ENCODE results near the gene TFEB.

TFEB gene

GRCh38 chr6:41671376-41671775, 64.0 kb downstream of the TFEB start:
- DNase-seq, result no peak

DNA sequence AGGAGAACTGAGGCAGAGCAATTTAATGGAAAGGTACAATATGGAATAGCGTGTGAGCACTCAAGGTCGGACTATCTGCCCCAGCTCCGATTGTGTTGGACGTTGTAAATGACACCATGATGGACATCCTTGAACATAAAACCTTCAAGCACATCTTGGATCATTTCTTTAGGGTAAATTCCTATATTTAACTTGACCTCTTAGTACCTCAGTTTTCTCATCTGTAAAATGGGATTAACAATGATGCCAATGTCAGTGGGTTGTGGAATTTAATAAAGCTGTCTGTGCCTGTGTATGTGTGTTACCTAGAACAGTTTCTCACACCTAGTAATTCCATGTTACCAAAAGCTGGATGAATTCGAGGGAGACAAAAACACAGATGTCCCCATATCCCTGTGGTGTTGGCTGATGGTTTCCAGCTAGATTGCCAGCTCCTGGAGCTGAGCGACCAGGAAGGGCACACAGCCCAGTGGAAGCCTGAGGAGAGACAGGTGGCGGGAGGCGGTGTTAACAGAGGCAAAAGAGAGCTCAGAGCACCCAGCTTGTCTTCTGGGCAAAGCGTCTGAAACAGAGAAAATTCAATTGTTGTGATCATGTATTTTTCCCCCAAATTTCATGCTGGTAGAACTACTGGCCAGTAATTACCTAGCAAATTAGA, 64.6 kb downstream of the TFEB start:
- no peak for DNase-seq

DNA sequence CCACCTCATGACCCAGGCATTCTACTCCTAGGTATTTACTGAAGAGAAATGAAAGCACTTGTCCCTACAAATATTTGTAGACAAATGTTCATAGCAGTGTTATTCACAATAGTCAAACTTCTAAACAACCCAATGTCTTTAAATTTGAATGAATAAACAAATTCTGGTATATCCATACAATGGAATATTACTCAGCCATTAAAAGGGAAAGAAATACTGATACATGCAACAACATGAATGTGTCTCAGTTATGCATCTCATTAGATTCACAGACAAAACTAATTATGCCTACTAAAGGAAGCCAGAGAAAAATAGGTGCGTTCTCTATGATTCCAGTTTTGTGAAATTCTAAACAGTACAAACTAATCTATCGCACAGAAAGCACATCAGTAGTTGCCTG, 66.4 kb downstream of the TFEB start:
- DNase-seq, result no peak

DNA sequence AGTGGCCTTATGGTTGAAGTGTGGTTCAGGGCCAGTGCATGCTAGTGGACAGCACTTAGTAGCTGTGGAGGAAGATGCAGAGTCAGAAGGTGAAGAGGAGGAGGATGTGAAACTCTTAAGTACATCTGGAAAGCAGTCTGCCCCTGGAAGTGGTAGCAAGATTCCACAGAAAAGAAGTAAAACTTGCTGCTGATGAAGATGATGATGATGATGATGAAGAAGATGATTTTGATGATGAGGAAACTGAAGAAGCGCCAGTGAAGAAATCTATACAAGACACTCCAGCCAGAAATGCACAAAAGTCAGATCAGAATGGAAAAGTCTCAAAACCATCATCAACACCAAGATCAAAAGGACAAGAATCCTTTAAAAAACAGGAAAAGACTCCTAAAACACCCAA, 68.2 kb downstream of the TFEB start:
- no peak for DNase-seq

DNA sequence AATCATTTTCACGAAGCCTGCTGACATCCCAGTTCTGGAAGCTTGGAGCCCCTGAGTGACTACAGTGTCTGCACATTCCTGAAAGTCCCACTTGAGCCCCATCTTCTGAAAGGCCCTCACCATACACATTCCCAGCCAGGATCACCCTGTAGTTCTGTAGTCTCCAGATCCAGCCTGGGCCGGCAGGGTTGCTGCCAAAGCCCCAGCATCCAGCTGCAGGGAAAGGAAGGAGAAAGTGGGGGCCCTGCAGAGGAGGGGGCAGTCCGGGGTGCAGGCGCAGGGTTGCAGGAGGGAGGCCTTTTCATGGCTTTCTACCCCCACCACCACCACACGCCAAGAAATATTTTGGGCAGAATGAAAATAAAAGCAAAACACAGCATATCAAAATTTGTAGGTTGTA, 71.1 kb downstream of the TFEB start:
- DNase-seq, result no peak

- DNase-seq, result no peak
Observed at GRCh38 chr6:41663568-41663967, 71.8 kb downstream of the TFEB start.

DNA sequence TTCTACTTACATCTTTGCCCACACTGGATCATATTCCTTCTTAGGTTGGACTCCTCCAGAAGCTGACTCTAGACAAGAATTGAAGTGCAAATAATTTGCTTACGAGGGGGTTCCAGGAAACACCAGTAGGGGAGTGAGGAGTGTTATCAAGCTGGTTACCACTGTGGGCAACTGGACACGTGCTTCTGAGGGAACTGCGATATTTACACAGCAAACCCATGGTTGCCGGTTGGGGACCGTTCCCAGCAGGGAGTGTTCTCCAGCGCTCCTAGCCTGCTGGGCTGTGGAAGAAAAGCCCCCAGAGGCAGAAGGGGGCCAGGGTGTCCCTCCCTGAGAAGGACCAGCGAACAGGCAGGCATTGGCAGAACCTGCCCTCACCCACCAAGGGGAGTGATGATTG, 75.5 kb downstream of the TFEB start:
- DNase-seq, result no peak

DNA sequence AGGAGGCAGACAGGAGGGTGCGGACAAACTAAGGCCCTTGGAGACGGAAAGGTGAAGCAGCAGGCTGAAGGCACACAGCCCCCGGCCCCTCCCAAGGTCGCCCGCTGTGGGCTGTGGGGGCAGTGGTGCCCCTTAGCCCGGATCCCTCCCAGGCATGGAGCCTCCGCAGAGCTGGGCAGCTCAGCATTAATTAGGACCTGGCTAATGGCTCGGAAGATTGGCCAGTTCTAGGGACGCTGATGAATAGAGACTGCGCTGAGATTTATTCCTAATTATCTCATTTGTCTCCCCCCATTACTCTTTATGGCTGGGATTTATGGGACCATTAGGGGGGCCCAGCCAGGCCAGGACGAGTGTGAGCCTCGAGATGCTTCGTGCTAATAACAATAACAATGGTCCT, 76.8 kb downstream of the TFEB start:
- no peak for DNase-seq

- DNase-seq, result no peak
Observed at GRCh38 chr6:41657131-41658094, 78.0 kb downstream of the TFEB start.

DNA sequence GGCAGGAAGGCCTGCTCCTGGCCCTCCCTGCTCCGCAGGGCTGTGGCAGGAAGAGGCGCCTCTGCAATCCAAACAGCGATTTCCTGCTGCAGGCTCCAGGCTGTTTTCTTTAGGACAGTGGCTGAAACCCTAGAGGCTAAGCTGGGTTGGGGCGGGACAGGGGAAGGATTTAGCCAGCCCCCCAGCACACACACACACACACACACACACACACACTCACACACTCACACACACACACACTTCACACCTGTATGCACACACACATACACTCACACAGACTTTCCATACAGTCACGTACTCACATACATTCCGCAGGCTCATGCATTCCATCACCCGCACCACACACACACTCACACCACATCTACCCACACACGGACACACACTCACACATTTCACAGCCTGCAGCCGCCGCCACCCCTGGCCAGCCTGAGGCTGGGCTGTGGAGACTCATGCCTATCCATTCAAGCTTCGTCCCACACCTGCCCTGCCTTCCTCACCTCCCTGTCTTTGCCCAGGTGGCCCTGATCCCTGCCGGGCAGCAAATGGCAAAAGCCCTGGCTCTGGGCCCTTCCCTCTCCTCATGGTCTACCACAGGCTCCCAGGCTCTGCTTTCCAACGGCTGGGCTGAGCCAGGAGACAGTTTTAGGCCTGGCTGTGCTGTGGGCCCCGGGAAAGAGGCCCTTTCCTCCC, 79.3 kb downstream of the TFEB start:
- DNase-seq, result no peak

- no peak for DNase-seq
Observed at GRCh38 chr6:41655646-41656001, 79.8 kb downstream of the TFEB start.

- DNase-seq, result no peak
Observed at GRCh38 chr6:41655176-41655575, 80.2 kb downstream of the TFEB start.

DNA sequence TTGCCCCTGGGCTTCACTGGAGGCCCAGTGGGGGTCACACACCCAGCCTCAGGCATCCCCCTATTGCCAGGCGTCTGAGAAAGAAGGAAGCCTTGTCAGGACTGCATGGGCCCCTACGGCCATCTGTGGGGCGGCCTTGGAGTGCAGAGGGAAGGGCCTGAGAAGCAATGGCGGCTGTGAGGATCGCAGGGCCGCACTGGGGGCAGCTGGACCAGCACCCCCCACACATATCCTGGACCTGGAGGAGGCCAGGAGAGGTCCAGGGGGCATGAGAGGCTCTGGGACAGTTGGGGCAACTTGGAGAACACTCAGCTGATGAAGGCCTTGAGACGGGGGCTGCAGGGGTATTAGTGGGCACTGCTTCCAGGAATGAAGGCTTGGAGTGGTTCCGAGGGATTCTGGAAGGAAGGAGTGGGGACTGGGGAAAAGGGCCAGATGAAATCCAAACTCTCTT, 80.7 kb downstream of the TFEB start:
- DNase-seq, result no peak

GRCh38 chr6:41654151-41654697, 81.2 kb downstream of the TFEB start:
- no peak for DNase-seq

DNA sequence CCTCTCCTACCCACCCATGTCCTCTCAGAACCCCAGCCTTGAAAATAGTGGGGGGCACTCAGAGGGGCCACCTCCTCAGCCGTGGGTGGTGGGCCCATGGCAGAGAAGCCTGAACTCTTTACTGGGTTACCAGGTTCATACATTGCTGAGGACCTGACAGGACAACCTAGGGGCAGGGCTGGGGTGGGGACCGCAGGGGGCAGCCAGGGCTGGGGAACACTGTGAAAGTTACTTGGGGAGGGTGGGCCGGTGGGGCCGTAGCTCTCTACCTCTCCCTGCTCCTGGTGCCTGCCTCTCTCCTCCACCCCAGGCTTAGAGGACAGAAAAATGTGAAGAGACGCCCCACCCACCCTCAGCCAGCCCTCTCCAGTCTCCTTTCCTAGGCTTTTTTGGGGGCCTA, 81.7 kb downstream of the TFEB start:
- no peak for DNase-seq

DNA sequence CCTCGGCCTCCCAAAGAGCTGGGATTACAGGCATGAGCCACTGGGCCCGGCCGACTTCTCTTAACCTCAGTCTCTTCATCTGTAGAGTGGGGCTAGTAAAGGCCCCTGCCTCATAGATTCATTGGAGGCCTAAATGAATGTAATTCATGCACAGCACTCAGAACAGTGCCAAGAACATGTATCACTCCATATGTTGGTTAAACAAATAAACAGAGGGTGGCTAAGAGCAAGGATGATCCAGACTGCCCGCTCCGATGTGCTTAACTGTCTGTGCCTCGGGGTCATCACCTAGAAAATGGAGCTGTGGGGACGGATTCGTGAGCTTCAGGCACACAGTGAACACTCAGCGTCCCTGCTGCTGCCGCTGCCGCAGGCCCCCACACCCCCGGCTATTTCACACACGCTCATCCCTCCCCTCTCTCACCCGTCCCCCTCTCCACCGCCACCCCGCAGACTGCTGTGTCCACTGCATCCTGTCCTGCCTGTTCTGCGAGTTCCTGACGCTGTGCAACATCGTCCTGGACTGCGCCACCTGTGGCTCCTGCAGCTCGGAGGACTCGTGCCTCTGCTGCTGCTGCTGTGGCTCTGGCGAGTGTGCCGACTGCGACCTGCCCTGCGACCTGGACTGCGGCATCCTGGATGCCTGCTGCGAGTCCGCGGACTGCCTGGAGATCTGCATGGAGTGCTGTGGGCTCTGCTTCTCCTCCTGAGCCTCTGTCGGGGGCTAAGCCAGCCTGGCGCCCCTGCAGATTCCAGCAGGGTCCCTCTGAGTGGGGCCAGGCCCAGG, 82.3 kb downstream of the TFEB start:
- no peak for DNase-seq

DNA sequence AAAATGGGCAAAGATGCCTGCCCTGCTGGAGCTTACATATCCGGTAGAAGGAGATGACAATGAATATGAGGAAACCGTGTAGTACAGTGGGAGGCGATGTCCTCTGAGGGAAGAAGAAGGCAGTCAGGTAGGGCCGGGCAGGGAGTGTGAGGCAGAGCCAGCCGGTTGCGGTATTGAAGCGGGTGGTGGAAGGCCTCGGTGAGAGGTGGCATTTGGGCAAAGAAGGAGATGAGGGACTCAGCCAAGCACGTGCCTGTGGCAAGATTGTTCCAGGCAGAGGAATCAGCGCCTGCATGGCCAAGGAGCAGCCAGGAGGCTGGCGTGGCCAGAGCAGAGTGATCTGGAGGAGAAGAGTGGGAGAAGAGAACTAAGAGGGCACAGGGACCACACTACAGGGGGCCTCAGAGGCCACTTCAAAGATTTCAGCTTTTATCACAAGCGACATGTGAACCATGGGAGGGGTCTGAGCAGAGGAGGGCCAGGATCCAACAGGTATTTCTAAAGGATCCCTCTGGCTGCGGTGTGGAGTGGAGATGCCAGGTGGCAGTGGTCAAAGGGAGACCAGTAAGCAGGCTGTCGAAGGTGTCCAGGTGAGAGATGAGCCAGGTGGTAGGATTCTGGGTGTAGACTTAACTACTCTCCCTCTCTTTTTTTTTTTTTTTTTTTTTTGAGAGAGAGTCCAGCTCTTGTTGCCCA, 83.3 kb downstream of the TFEB start:
- DNase-seq, result no peak

- no peak for DNase-seq
Observed at GRCh38 chr6:41651246-41651961, 84.0 kb downstream of the TFEB start.

- no peak for DNase-seq
Observed at GRCh38 chr6:41650120-41650519, 85.3 kb downstream of the TFEB start.

DNA sequence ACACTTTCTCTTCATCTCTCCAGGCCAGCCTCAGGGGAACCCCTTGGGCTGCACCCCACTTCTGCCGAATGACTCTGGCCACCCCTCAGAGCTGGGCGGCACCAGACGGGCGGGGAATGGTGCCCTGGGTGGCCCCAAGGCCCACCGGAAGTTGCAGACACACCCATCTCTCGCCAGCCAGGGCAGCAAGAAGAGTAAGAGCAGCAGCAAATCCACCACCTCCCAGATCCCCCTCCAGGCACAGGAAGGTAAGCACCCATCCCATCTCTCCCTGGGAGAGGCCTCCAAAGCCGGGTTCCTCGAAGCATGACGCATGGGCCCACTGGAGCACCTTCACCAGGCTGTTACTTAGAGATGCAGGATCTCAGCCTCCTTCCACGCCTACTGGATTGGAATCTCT, 85.8 kb downstream of the TFEB start:
- DNase-seq, result no peak

- DNase-seq, result no peak
Observed at GRCh38 chr6:41648921-41649320, 86.5 kb downstream of the TFEB start.
